HepG2 (cell line): ENCODE data around the gene LSS. TPM values are rescaled to one million over a fixed set of nuclear protein-coding genes. Genes with fewer than 3 reads are reported as not detected.

Source experiments
- ATAC-seq: fragments of 200-7000 bp; cut with Tn5 transposase; 3 replicates; pipeline ENCODE4 v1.9.1; 2020; ENCODE audit warnings: mild to moderate bottlenecking, moderate library complexity
- BruUV-seq: library from RNA; stranded (reverse); fragments of 400-500 nt; replicated peaks from 2 replicates; lab custom pipeline; 2021; lab: Mats Ljungman, UMichigan
- CTCF ChIA-PET: fragments of 300-600 bp; formaldehyde crosslinking; extraction: SDS; loops from one replicate; lab custom pipeline; 2021; ENCODE audit warnings: low total read pairs, inconsistent platforms, low intra/inter-chr PET ratio; lab: Yijun Ruan, JAX
- POLR2A ChIA-PET: fragments of 350-600 bp; sonication (Branson Sonifier 250); formaldehyde crosslinking; loops from one replicate; lab custom pipeline; 2020; ENCODE audit warnings: antibody characterized with exemption, inconsistent platforms; lab: Yijun Ruan, JAX
- DNase-seq: peaks from one replicate; pipeline ENCODE4 v3.0.0-alpha.2; 2015; ENCODE audit warnings: low spot score
- FAIRE-seq: peaks from 3 replicates; lab custom pipeline; 2011; peaks lifted over from hg19 to GRCh38; lab: Jason Lieb, UNC
- H2AFZ ChIP-seq: one replicate; pipeline ENCODE4 v1.6.1; 2011; ENCODE audit warnings: low read length, inconsistent platforms
- H3K27ac ChIP-seq: fragments of 300-600 bp; 3 replicates; pipeline ENCODE4 v1.8.0; 2011; ENCODE audit warnings: mixed run types, mild to moderate bottlenecking, mixed read lengths, low read length, inconsistent platforms; ENCODE audit not compliant: insufficient read depth; ENCODE audit errors: extremely low read length
- H3K27me3 ChIP-seq, 2 experiments: fragments of 200-600 bp in 1 of 2; 2 replicates in 1 of 2; 3 replicates in 1 of 2; pipeline versions ENCODE4 v1.6.0 to v1.8.0; 2011; ENCODE audit warnings: low read length in 2 of 2, mild to moderate bottlenecking in 2 of 2, moderate library complexity in 2 of 2, inconsistent platforms in 1 of 2; ENCODE audit not compliant: insufficient read depth in 2 of 2, control insufficient read depth in 1 of 2
- H3K36me3 ChIP-seq, 2 experiments: fragments of 200-600 bp in 1 of 2; replicated peaks in 1 of 2; 2 replicates in 1 of 2; 3 replicates in 1 of 2; pipeline versions ENCODE4 v1.5.1 to v1.8.0; 2011; ENCODE audit warnings: low read length in 2 of 2, inconsistent platforms in 1 of 2; ENCODE audit not compliant: insufficient read depth in 2 of 2, control insufficient read depth in 1 of 2
- H3K4me1 ChIP-seq: 2 replicates; pipeline ENCODE4 v1.5.1; 2012; ENCODE audit warnings: low read length, inconsistent platforms; ENCODE audit not compliant: insufficient read depth
- H3K4me2 ChIP-seq: 2 replicates; pipeline ENCODE4 v1.6.0; 2011; ENCODE audit warnings: low read depth, low read length, inconsistent platforms
- H3K4me3 ChIP-seq, 3 experiments: fragments of 200-600 bp in 1 of 3; sonication (generic), shearing (Covaris generic) in 1 of 3; replicated peaks in 1 of 3; 2 replicates each; pipeline ENCODE4 v1.5.1; 2011 to 2016; ENCODE audit warnings: low read length in 3 of 3, inconsistent platforms in 2 of 3, low read depth in 2 of 3, mild to moderate bottlenecking in 2 of 3, control low read depth in 1 of 3, mixed read lengths in 1 of 3; ENCODE audit not compliant: insufficient read depth in 1 of 3
- H3K79me2 ChIP-seq: one replicate; pipeline ENCODE4 v1.6.1; 2011; ENCODE audit warnings: low read length, inconsistent platforms; ENCODE audit not compliant: insufficient read depth
- H3K9ac ChIP-seq: 2 replicates; pipeline ENCODE4 v1.6.0; 2011; ENCODE audit warnings: mild to moderate bottlenecking, low read depth, low read length, inconsistent platforms; ENCODE audit not compliant: insufficient read depth
- H3K9me3 ChIP-seq: 2 replicates; pipeline ENCODE4 v1.5.1; 2012; ENCODE audit warnings: mild to moderate bottlenecking, low read length
- H4K20me1 ChIP-seq: 2 replicates; pipeline ENCODE4 v1.6.0; 2011; ENCODE audit warnings: inconsistent platforms, mild to moderate bottlenecking, low read length, moderate library complexity; ENCODE audit not compliant: insufficient read depth
- PHF20 ChIP-seq: sonication (generic); formaldehyde crosslinking; IDR thresholded peaks from 2 replicates; pipeline ENCODE4 v1.5.0; 2020; ENCODE audit warnings: mild to moderate bottlenecking, missing genetic modification reagents
- POGZ ChIP-seq: sonication (generic); formaldehyde crosslinking; IDR thresholded peaks from 2 replicates; pipeline ENCODE4 v1.4.0; 2020; ENCODE audit warnings: mild to moderate bottlenecking, missing genetic modification reagents
- WIZ ChIP-seq: sonication (generic); formaldehyde crosslinking; IDR thresholded peaks from 2 replicates; pipeline ENCODE4 v1.5.1; 2020; ENCODE audit warnings: mild to moderate bottlenecking, missing genetic modification reagents
- ZNF383 ChIP-seq: sonication (generic); formaldehyde crosslinking; IDR thresholded peaks from 2 replicates; pipeline ENCODE4 v1.4.0; 2020; ENCODE audit warnings: missing genetic modification reagents, mild to moderate bottlenecking, borderline replicate concordance
- ZNF550 ChIP-seq: sonication (generic); formaldehyde crosslinking; IDR thresholded peaks from 2 replicates; pipeline ENCODE4 v1.4.0; 2020; ENCODE audit warnings: mild to moderate bottlenecking, missing genetic modification reagents, borderline replicate concordance
- WGBS: methylation state at CpG from one replicate; pipeline ENCODE4 v1.1.6; 2017; ENCODE audit warnings: low lambda C conversion rate; 5-methylcytosine and 5-hydroxymethylcytosine counted together
- in situ Hi-C: cut with HindIII; loops from 2 replicates; pipeline ENCODE4 v1.10.0; 2017; ENCODE audit warnings: low pct_unique_long_range_greater_than_20kb; ENCODE audit not compliant: extremely low pct_ligation_motif_present
- intact Hi-C: fragments of 100-400 bp; cut with micrococcal nuclease; formaldehyde crosslinking; loops from one replicate; pipeline ENCODE4 v1.10.0; 2022; ENCODE audit not compliant: unreplicated experiment
- polyA plus RNA-seq, 8 experiments: library from polyadenylated mRNA; depleted of rRNA in 3 of 8; stranded (reverse) in 7 of 8; unstranded in 1 of 8; fragments of >200 nt; fragmentation: Illumina TruSeq in 4 of 8; extraction: Trizol in 4 of 8; gene quantifications; 2 replicates each; pipeline versions ENCODE4 v1.2.1 to v1.2.3, GENCODE V29; 2011 to 2016; ENCODE audit warnings: low read depth in 4 of 8, missing spikeins in 1 of 8, mixed read lengths in 1 of 8; ENCODE audit not compliant: insufficient read depth in 1 of 8
- total RNA-seq, 5 experiments: library from RNA; depleted of rRNA; stranded (reverse); fragments of >200 nt; fragmentation: Illumina TruSeq; extraction: Trizol; gene quantifications; 2 replicates each; pipeline ENCODE4 v1.2.3, GENCODE V29; 2016; ENCODE audit warnings: low read depth in 1 of 5
- TF ChIP-seq, protein P1 (sequence below): sonication (generic); formaldehyde crosslinking; IDR thresholded peaks from 2 replicates; pipeline ENCODE4 v1.5.0; 2020; ENCODE audit warnings: missing genetic modification reagents
- TF ChIP-seq, protein P2 (sequence below): IDR thresholded peaks from 2 replicates; pipeline ENCODE4 v1.6.1; 2016; ENCODE audit warnings: control low read depth

Gene LSS
- total and polyA plus RNA-seq, 2 of the 13 experiments (the other 11 are each of a cell fraction or from before 2014, with no cell fraction given), result 72.6 to 113 TPM

DNA sequence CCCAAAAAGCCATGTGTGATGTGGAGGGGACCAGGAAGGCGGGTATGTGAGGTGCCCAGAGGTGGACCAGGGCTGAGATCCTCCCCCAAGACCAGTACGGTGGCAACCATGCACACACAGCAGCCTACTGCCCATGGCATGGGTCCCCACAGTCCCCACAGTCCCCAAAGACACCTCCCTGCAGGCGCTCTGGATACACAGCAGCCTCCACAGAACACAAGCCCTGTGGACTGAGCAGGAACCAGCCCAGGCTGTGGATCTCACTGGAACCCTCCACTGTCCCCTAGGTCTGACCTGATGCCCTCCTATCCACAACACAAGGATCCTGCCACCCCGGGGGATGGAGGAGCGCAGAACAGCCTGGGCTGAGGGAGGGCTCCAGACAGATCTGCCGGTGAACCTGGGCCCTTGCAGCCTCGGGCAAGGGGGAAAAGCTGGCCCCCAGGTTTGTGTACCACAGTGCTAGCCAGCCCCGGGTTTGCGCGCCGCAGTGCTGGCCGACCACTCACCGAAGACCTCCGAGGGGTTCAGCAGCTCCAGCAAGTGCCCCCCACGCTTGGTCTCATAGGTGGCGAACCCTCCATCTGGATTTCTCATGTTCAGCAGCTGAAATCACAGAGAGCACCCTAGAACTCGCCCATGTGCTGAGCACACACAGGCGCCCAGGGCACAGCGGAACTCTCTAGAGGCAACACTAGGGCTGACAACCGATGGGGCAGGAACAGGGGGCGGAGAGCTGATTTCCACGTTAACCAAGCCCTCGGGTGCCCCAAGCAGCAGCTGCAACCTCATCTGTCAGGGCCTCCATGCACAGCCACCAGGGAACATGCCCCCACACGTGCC, 22.2 kb downstream of the LSS start:
- no TSS peak for BruUV-seq
- Histone ChIP-seq H3K4me2 (no peak overlapping the region), H3K27me3 (no peaks in the 10 kb centered on the region), H3K9me3 (no peaks in the 10 kb centered on the region), H3K36me3 (peaks cover 24 to 71% of the 10 kb centered on the region in 2 experiments), H3K4me3 (no peak overlapping the region), H2AFZ (no peak overlapping the region), H3K27ac (no peak overlapping the region), H3K9ac (no peak overlapping the region), H4K20me1 (no peaks in the 10 kb centered on the region), H3K79me2 (no peaks in the 10 kb centered on the region), H3K4me1 (no peaks in the 10 kb centered on the region)
- in situ Hi-C loops (no loop called here), intact Hi-C loops (no loop called here)
- no peak for DNase-seq
- WGBS, result 83% methylated on average over 3 of the region's 24 CpGs
- no peak for FAIRE-seq
- TF ChIP-seq POGZ (CRISPR knock-in tag) (no peak), ZNF383 (CRISPR knock-in tag) (no peak), ZNF550 (CRISPR knock-in tag) (no peak), PHF20 (no peak), WIZ (CRISPR knock-in tag) (no peak)
- TF ChIP-seq, protein P1, sequence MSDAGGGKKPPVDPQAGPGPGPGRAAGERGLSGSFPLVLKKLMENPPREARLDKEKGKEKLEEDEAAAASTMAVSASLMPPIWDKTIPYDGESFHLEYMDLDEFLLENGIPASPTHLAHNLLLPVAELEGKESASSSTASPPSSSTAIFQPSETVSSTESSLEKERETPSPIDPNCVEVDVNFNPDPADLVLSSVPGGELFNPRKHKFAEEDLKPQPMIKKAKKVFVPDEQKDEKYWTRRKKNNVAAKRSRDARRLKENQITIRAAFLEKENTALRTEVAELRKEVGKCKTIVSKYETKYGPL (CRISPR knock-in tag), result no peak
- TF ChIP-seq, protein P2, sequence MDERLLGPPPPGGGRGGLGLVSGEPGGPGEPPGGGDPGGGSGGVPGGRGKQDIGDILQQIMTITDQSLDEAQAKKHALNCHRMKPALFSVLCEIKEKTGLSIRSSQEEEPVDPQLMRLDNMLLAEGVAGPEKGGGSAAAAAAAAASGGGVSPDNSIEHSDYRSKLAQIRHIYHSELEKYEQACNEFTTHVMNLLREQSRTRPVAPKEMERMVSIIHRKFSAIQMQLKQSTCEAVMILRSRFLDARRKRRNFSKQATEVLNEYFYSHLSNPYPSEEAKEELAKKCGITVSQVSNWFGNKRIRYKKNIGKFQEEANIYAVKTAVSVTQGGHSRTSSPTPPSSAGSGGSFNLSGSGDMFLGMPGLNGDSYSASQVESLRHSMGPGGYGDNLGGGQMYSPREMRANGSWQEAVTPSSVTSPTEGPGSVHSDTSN (CRISPR knock-in tag), result no peak
- ChIA-PET POLR2A (no interaction called here), CTCF (no interaction called here)
- no peak; the same call in 2 of the 3 replicates for ATAC-seq
